ENCODE data around the gene PEX11A.

PEX11A gene

GRCh38 chr15:89640245-89640644 lies 50.3 kb downstream of the PEX11A start:
- Histone ChIP-seq H3K36me3 (ENCODE audit: insufficient read depth, low read length) (peaks cover 9% of the 10 kb centered on the region), H3K4me1 (ENCODE audit: insufficient read depth, low read length) (no peaks in the 10 kb centered on the region), H3K9ac (ENCODE audit: low read depth, low read length) (no peak overlapping the region), H3K9me3 (ENCODE audit: control insufficient read depth, insufficient read depth, low read length) (no peaks in the 10 kb centered on the region)

DNA sequence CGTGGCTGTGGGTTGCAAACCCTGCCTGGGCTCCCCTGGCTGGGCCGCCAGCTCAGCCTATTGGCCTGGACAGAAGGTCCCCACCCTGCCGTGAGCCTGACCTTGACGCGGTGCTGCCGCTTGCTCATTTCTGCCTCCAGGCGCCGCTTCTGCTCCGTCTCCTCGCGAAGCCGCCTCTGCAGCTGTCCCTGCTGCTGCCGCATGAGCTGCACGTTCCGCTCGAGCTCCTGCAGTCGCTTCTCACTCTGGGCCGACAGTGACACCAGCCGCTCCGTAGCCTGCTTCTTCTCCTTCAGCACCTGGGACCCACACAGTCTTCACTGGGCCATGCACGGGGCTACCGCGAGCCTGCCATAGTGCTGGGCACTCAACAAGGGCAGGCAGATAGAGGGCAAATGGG lies 57.0 kb downstream of the PEX11A start:
- H3K36me3 ChIP-seq (ENCODE audit: insufficient read depth, low read length), result peaks cover 20% of the 10 kb centered on the region

GRCh38 chr15:89632563-89633430 lies 57.8 kb downstream of the PEX11A start:
- no peak overlapping the region for H3K9ac ChIP-seq (ENCODE audit: low read depth, low read length)
- no peaks in the 10 kb centered on the region; the same call in 1 of the 2 replicates for H3K9me3 ChIP-seq (ENCODE audit: control insufficient read depth, insufficient read depth, low read length)
- H3K36me3 ChIP-seq (ENCODE audit: insufficient read depth, low read length), result peaks cover 28% of the 10 kb centered on the region
- H3K4me1 ChIP-seq (ENCODE audit: insufficient read depth, low read length), result no peaks in the 10 kb centered on the region

More for the DNA sequence above, 57.0 kb downstream of the PEX11A start:
- Histone ChIP-seq H3K9ac (ENCODE audit: low read depth, low read length) (no peak overlapping the region), H3K9me3 (ENCODE audit: control insufficient read depth, insufficient read depth, low read length) (no peaks in the 10 kb centered on the region; the same call in 1 of the 2 replicates), H3K4me1 (ENCODE audit: insufficient read depth, low read length) (no peaks in the 10 kb centered on the region)

GRCh38 chr15:89631902-89632264 lies 58.7 kb downstream of the PEX11A start:
- H3K9ac ChIP-seq (ENCODE audit: low read depth, low read length), result no peak overlapping the region
- H3K9me3 ChIP-seq (ENCODE audit: control insufficient read depth, insufficient read depth, low read length), result no peaks in the 10 kb centered on the region; the same call in 1 of the 2 replicates
- H3K36me3 ChIP-seq (ENCODE audit: insufficient read depth, low read length), result peaks cover 31% of the 10 kb centered on the region

More at GRCh38 chr15:89631902-89632264, 58.7 kb downstream of the PEX11A start:
- H3K4me1 ChIP-seq (ENCODE audit: insufficient read depth, low read length), result no peaks in the 10 kb centered on the region
